Measurements from ENCODE around the gene SGK1. TPM values are rescaled to one million over a fixed set of nuclear protein-coding genes. Genes with fewer than 3 reads are reported as not detected.

SGK1 gene
- total RNA-seq, 1 experiment from 2014 or later: 7.8 TPM

- peaks cover 3 to 4% of the 10 kb centered on the region in 2 experiments; a peak in 2 of 4 replicates for H3K4me1 Mint-ChIP-seq
- no peaks in the 10 kb centered on the region for H3K27me3 Mint-ChIP-seq (ENCODE audit: low read depth)
- Histone ChIP-seq H2BK120ac (ENCODE audit: low read depth, low read length, poor library complexity, severe bottlenecking) (no peak overlapping the region), H3K9ac (ENCODE audit: extremely low read depth, insufficient read length, low read length) (no peak overlapping the region), H3K9me3 (ENCODE audit: control insufficient read depth, low read depth, low read length) (no peaks in the 10 kb centered on the region), H3K56ac (ENCODE audit: insufficient read length, low read depth, low read length) (no peak overlapping the region), H2BK5ac (ENCODE audit: insufficient read length, low read length) (no peak overlapping the region), H3K18ac (ENCODE audit: insufficient read length, low read depth, low read length) (no peak overlapping the region), H3K4me1 (ENCODE audit: insufficient read depth, low read length) (no peaks in the 10 kb centered on the region), H2BK15ac (ENCODE audit: low read depth, low read length) (no peak overlapping the region), H4K8ac (replicated peaks; ENCODE audit: insufficient read length, low read depth, low read length) (no peak overlapping the region), H4K20me1 (ENCODE audit: control insufficient read depth, insufficient read depth, insufficient read length) (no peaks in the 10 kb centered on the region), H2BK12ac (ENCODE audit: insufficient read length, low read depth, low read length) (no peak overlapping the region), H3K4me2 (ENCODE audit: insufficient read depth, insufficient read length, low read length) (no peak overlapping the region), H2BK20ac (ENCODE audit: low read depth, low read length, poor library complexity, severe bottlenecking) (no peak overlapping the region), H2AK5ac (ENCODE audit: insufficient read length, low read length) (no peak overlapping the region), H3K23ac (ENCODE audit: insufficient read length, low read depth, low read length) (no peak overlapping the region), H3K14ac (ENCODE audit: insufficient read depth, low read length) (no peak overlapping the region), H3K79me2 (ENCODE audit: insufficient read depth, low read length) (no peaks in the 10 kb centered on the region), H4K91ac (ENCODE audit: insufficient read length, low read depth, low read length) (no peak overlapping the region), H4K5ac (ENCODE audit: insufficient read length, low read depth, low read length) (no peak overlapping the region), H2AFZ (ENCODE audit: low read length) (no peak overlapping the region), H3K23me2 (ENCODE audit: insufficient read length, low read depth, low read length, poor library complexity, severe bottlenecking) (no peaks in the 10 kb centered on the region), H3T11ph (ENCODE audit: low read length) (no peak overlapping the region), H3K27ac (ENCODE audit: insufficient read length, low read depth, low read length) (no peak overlapping the region), H3K4ac (ENCODE audit: low read depth, low read length) (no peak overlapping the region), H3K79me1 (ENCODE audit: insufficient read depth, low read depth, low read length, poor library complexity, severe bottlenecking) (no peaks in the 10 kb centered on the region), H3K27me3 (ENCODE audit: insufficient read depth, low read length) (no peaks in the 10 kb centered on the region)
- H3K4me3 Mint-ChIP-seq: no peak overlapping the region
- no peaks in the 10 kb centered on the region for H3K36me3 Mint-ChIP-seq (ENCODE audit: insufficient read depth in 1 of 3, low read depth in 3 of 3)
- no peaks in the 10 kb centered on the region for H3K9me3 Mint-ChIP-seq
- TF ChIP-seq CTCF (conservative IDR thresholded peaks at IDR 0.05): no peak
- no peak for DNase-seq
- no peak overlapping the region for H3K27ac Mint-ChIP-seq
Observed at GRCh38 chr6:134217798-134218140, 100.1 kb downstream of the SGK1 start.
